Superior temporal gyrus (tissue), 1 donor: ENCODE results near the gene CEP164.
"Not testable (repeated sequence)": the region's sequence is repeated elsewhere in the genome, so short reads cannot be mapped to it uniquely, and the experiment has no call there.

ENCODE experiments used
- DNase-seq: peaks from one replicate; pipeline ENCODE4 v3.0.0-alpha.2; 2016; ENCODE audit errors: extremely low spot score

CEP164 gene

GRCh38 chr11:117305145-117305544 is 22.5 kb upstream of the CEP164 start:
- no peak for DNase-seq

DNA sequence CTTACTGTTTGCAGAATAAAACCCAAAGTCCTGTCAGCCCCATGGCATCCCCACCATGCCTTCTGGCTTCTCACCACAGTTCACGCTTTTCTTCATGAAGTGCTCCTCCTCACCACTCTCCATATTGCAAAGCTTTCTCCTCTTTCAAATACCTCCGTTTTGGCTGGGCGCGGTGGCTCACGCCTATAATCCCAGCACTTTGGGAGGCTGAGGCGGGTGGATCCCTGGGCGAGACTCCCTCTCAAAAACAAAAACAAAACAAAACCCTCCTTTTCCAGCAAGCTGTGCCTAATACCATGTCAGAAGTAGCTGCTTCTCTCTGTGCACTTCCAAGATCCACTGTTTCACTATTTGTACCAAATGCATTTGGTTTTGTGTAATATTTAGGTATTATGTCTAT is 18.3 kb upstream of the CEP164 start:
- no peak for DNase-seq

- DNase-seq = no peak
Observed at GRCh38 chr11:117313091-117313490, 14.6 kb upstream of the CEP164 start.

DNA sequence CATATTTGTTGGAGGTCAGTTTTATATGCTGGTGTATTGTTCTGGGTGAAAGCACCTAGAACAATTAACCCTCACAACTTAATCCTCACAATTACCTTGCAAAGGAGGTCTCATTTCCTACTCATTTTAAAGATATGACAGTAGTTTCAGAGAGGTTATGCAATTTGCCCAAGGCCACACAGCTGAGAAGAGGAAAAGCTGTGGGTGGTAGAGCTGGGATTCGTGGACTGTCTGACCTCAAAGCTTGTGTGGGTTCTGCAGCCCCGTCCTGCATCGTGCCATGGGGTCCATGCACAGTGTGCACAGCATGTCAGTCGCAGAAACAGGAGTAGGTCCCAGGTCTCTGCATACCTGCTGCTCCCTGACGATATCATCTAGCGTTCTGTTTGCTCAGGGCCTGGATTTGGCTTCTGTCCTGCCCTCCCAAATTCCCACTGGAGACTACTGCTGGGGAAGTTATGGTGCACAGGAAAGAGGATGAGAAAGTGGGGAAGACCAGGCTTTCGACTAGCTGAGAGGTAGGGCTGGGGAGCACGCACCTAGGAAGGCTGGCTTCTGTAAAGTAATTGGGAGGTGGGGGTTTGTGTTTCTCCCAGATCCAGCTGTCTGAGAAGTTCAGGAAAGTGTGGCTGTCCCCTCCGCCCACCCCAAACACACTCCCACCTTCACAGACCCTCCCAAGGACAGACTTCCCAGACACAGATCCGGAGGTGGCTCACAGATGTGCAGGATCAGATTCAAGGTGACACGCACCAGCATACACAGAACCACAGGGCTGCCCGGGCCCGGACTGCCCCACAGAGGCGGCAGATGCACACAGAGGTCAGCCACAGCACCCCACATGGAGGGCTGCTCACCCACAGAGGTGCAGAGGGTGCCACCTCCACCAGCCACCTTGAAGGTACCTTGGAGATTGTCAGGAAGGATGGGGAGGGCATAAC is 13.6 kb upstream of the CEP164 start:
- no peak for DNase-seq

DNA sequence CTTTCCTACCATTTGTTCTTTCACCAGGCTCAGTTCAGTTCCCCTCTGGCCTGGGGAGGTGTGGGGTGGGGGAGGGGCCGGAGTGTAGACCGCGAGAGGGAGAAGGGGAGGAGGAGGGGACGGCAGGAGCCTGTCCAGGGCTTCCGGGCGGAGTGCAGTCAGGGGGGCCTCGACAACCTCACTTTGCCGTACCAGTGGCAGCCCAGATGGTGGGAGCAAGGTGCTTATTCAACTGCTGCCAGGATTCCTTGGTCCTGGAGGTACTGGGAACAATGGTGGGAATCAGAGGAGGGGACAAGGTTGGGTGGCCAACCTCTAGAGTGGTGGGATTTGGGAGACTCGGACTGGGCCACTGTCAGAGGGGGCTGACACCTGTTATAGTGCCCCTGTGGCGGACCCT is 12.8 kb upstream of the CEP164 start:
- no peak for DNase-seq

DNA sequence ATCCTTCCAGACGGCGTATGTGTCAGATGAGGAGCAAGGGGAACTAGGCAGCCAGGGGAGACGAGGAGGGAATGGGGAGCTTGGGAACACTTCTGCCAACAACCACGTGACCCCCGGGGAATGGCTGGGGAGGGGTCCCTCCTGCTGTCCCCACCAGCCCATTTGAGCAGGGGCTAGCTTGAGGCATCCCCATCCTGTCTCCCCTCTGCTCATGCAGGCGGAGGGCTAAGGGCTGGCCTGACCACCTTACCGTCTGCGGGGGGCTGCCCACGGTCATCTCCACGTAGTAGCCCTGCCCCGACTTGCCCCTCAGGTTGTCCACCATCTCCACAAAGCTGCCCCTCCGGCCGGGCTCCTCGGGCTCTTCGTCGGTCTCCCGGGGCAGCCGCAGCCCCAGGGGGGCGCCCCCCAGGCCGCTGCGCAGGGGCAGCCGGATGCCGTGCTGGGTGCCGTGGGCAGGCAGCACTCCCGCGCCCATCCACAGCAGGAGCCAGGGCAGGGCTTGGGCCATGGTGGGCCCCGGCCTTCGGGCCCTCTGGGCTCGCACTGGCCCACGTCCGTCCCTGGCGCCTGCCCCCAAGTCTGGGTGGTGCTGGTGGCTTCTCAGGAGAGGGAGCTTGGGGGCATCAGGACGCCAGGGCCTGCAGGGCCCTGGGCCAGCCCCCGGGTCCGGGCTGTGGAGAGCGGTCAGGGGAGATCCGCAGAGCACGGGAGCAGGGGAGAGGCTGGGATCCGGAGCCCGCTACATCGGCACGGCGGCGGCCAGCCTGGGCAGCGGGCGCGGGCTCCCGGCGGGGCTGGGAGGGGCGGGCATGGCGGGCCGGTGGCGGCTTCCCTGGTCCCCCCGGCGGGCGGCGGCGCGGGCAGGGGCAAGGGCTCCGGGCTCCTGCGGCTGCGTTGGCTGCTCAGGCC is 12.1 kb upstream of the CEP164 start:
- no peak for DNase-seq

GRCh38 chr11:117316197-117316961 is 11.3 kb upstream of the CEP164 start, which contains the start of gene BACE1:
BACE1 (minus strand) TSS chr11:117316256; CDS start chr11:117315795, 461 bp downstream.
- peak; percentile 95 for DNase-seq

DNA sequence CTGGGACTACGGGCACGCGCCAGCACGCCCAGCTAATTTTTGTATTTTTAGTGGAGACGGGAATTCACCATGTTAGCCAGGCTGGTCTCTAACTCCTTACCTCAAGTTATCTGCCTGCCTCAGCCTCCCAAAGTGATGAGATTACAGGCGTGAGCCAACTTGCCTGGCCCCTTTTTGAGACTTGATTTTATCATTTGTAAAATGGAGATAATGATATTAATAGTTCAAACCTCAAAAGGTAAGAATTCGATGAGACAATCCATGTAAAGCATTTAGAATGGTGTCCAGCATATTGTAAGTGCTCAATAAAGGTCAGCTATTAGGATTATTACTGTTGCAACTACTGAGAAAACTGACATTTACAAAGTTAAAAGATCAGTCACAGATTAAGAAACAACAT is 8.9 kb upstream of the CEP164 start:
- no peak for DNase-seq

DNA sequence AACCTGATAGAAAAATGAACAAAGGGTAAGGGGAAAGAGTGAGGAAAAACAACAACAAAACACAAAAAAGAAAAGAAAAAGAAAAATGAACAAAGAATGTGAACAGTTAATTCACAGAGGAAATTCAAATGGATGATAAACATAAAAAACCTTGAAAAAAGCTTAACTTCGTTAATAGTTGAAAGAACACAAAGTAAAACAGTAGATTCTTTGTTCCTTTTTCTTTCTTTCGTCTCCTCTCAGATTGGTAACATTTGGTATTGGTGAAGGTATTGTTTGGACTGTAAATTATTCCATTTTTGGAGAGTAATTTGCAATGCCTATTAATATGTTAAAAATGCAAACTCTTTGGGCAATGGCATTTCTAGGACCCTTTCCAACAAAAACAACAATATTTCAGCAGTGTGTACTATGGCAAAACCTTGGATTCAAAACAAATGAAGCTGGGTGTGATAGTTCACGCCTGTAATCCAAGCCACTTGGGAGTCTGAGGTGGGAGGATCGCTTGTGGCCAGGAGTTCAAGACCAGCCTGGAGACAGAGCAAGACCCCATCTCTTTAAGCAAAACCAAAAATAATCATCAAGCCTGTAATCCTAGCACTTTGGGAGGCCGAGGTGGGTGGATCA is 8.3 kb upstream of the CEP164 start:
- DNase-seq = no peak

DNA sequence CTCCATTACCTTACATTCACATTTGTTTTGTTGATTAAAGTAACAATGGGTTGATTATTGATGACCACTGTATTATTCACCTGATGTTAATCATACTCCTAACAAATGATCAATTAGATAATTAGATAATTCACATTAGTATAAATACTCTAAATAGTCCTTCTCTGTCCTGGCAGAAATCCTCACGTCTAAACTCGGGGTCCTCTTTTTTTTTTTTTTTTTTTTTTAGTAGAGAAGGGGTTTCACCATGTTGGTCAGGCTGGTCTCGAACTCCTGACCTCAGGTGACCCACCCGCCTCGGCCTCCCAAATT is 443 bp upstream of the CEP164 start:
- not testable (repeated sequence) for DNase-seq

DNA sequence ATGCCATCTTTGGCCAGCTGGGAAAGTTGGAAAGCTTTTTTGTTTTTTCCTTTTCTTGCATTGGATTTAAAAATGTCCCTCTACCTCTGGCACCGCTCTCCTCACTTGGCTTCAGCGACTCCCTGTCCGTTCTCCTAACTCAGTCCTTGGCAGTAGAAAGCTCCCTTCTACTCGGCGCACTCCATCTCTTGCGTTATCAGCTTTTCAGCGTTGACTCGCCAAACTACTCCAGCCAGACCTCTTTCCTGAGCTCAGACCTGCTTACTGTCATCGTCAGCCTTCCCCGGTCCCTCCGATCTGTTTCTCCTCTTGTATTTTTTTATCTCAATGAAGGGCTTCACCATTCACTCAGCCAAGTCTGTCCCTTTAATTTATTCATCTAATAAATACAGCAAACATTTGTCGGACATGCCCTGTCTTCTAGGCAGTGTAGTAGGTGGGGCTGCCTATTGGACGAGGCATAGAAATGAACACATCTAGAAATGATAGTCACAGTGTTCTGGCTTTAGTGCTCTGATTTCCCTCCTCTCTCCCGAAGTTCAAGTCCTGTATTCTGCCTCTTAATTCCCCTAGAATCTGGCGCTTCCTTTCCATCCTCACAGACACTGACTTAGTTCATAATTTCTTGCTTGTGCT is 839 bp downstream of the CEP164 start:
- DNase-seq = peak; percentile 51

GRCh38 chr11:117332843-117333242 is 5.2 kb downstream of the CEP164 start:
- DNase-seq = no peak

- DNase-seq = peak; percentile 28
Observed at GRCh38 chr11:117333917-117334316, 6.3 kb downstream of the CEP164 start.

GRCh38 chr11:117334896-117335295 is 7.2 kb downstream of the CEP164 start:
- no peak for DNase-seq

- DNase-seq = no peak
Observed at GRCh38 chr11:117335399-117335798, 7.7 kb downstream of the CEP164 start.

DNA sequence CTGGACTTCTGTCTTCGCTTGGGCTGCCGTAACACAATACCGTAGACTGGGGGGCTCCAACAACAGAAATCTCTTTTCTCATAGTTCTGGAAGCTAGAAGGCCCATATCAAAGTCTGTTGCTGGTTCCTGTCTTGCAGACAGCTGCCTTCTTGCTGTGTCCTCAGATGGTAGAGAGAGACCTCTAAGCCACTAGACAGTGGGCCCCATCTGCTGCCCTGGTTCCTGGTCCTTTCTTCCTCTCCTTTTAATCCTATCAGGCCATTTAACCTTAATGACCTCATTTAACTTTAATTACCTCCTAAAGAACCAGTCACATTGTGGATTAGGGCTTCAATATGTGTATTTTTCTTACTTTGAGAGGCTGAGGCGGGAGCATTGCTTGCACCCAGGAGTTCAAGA is 9.4 kb downstream of the CEP164 start:
- no peak for DNase-seq

- DNase-seq = no peak
Observed at GRCh38 chr11:117345039-117345438, 17.4 kb downstream of the CEP164 start.

- DNase-seq = no peak
Observed at GRCh38 chr11:117354550-117354949, 26.9 kb downstream of the CEP164 start.

DNA sequence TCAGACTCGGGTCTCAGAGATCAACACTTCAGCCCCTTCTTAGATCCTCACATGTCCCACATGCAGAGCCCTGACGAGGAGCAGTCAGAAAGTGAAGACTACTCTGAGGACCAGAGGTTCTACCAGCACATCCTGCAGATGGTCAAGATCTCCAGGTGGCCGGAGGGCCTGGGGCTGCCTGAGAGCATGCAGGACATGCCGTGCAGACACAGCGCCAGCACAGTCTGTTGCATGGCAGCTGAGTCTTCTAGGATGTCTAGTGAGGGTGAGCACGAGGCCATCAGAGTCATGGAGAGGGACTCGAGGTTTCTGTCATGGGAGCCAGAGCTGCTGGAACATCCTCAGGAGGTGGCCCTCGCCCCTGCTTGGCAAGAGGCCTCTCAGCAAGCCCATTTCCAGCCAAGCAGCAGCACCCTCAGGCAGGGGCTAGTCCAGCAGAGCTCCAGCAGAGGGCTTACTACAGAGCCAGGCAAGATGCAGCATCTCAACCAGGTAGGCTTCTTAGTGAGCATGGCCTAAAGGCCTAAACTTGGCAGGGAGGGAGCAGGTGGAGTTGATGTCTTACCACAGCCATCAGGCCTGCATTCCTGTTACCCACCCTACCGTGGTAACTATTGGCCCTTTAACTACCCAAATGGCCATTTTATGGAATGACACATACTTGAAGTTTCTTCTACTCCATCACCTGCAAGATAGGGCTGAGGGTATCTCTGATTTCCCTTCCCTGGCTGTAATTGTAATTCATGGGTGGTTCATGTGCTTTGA is 28.7 kb downstream of the CEP164 start:
- DNase-seq = no peak

GRCh38 chr11:117361432-117361831 is 33.8 kb downstream of the CEP164 start:
- DNase-seq = peak; percentile 63
